COLO668 (cell line): Measurements from ENCODE around the gene ADAM23.

ENCODE experiments used
- DNase-seq: peaks from one replicate; lab custom pipeline; 2025; ENCODE audit not compliant: unreplicated experiment; lab: John Stamatoyannopoulos, UW

ADAM23 gene

GRCh38 chr2:206562375-206562774 is 119.0 kb downstream of the ADAM23 start:
- DNase-seq, result no peak

- DNase-seq, result no peak
Observed at GRCh38 chr2:206563374-206563773, 120.0 kb downstream of the ADAM23 start.

GRCh38 chr2:206565666-206566065 is 122.3 kb downstream of the ADAM23 start:
- no peak for DNase-seq

- no peak for DNase-seq
Observed at GRCh38 chr2:206569470-206569869, 126.1 kb downstream of the ADAM23 start.

- no peak for DNase-seq
Observed at GRCh38 chr2:206570199-206570598, 126.9 kb downstream of the ADAM23 start.

- DNase-seq, result no peak
Observed at GRCh38 chr2:206572725-206573124, 129.4 kb downstream of the ADAM23 start.

- no peak for DNase-seq
Observed at GRCh38 chr2:206573793-206574192, 130.5 kb downstream of the ADAM23 start.

- DNase-seq, result no peak
Observed at GRCh38 chr2:206584323-206585116, 141.2 kb downstream of the ADAM23 start.

- DNase-seq, result no peak
Observed at GRCh38 chr2:206585335-206585734, 142.0 kb downstream of the ADAM23 start.

GRCh38 chr2:206586609-206587008 is 143.3 kb downstream of the ADAM23 start:
- DNase-seq, result no peak

GRCh38 chr2:206597717-206598218 is 154.4 kb downstream of the ADAM23 start:
- DNase-seq, result no peak

- DNase-seq, result no peak
Observed at GRCh38 chr2:206603243-206603642, 159.9 kb downstream of the ADAM23 start.

- DNase-seq, result no peak
Observed at GRCh38 chr2:206610451-206610850, 167.1 kb downstream of the ADAM23 start.

- DNase-seq, result no peak
Observed at GRCh38 chr2:206611191-206611590, 167.9 kb downstream of the ADAM23 start.

GRCh38 chr2:206611736-206612135 is 168.4 kb downstream of the ADAM23 start:
- DNase-seq, result no peak

- no peak for DNase-seq
Observed at GRCh38 chr2:206614811-206615210, 171.5 kb downstream of the ADAM23 start.

GRCh38 chr2:206615417-206616089 is 172.2 kb downstream of the ADAM23 start:
- no peak for DNase-seq

GRCh38 chr2:206616151-206616550 is 172.8 kb downstream of the ADAM23 start:
- DNase-seq, result no peak

- DNase-seq, result no peak
Observed at GRCh38 chr2:206619011-206619410, 175.7 kb downstream of the ADAM23 start.

GRCh38 chr2:206626108-206626507 is 182.8 kb downstream of the ADAM23 start:
- DNase-seq, result no peak

GRCh38 chr2:206627632-206628031 is 184.3 kb downstream of the ADAM23 start:
- no peak for DNase-seq

GRCh38 chr2:206631340-206631739 is 188.0 kb downstream of the ADAM23 start:
- DNase-seq, result no peak
